ENCODE measurements around the gene PARN.
A peak's percentile ranks its signal among the peaks of the same experiment; 100 is the strongest.

Gene PARN

DNA sequence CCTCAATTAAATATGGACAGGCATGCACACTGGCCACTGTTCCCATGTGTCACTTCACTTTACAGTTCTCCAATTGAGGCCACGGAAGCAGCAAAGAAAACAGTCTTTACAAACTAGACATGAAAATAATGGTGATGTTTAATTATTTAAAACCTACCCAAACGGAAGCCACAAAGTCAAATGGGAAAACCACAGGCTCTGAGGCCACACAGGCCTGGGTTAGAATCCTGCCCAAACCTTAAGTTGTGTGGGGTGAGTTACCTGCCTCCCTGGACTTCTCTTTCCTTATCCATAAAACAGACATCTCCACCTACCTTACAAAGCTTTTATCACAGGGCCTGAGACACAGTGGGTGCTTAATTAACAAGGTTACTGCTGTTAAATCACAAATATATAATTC lies 137.4 kb downstream of the PARN start:
- Histone ChIP-seq H3K27ac (no peak overlapping the region), H3K4me1 (ENCODE audit: low read depth, poor library complexity, severe bottlenecking) (peaks cover 34% of the 10 kb centered on the region), H4K20me1 (ENCODE audit: insufficient read depth) (no peaks in the 10 kb centered on the region), H3K9ac (no peak overlapping the region), H3K4me2 (no peak overlapping the region), H3K36me3 (ENCODE audit: insufficient read depth) (no peaks in the 10 kb centered on the region), H2AFZ (ENCODE audit: low read depth) (no peak overlapping the region), H3K4me3 (IDR thresholded peaks at IDR 0.05; ENCODE audit: insufficient read depth, low read depth, low read length) (no peak overlapping the region), H3K79me2 (ENCODE audit: insufficient read depth, low read depth) (no peaks in the 10 kb centered on the region), H3K27me3 (ENCODE audit: insufficient read depth, low read depth) (no peaks in the 10 kb centered on the region)
- TF ChIP-seq CTCF (conservative IDR thresholded peaks at IDR 0.05; ENCODE audit: low read depth, low read length), result no peak

- peaks cover 34% of the 10 kb centered on the region for H3K4me1 ChIP-seq (ENCODE audit: low read depth, poor library complexity, severe bottlenecking)
- no peak overlapping the region for H2AFZ ChIP-seq (ENCODE audit: low read depth)
- H3K4me3 ChIP-seq (IDR thresholded peaks at IDR 0.05; ENCODE audit: insufficient read depth, low read depth, low read length), result no peak overlapping the region
- no peak overlapping the region for H3K4me2 ChIP-seq
- no peaks in the 10 kb centered on the region for H4K20me1 ChIP-seq (ENCODE audit: insufficient read depth)
- no peak overlapping the region for H3K9ac ChIP-seq
- no peak overlapping the region for H3K27ac ChIP-seq
- no peaks in the 10 kb centered on the region for H3K79me2 ChIP-seq (ENCODE audit: insufficient read depth, low read depth)
- H3K36me3 ChIP-seq (ENCODE audit: insufficient read depth), result no peaks in the 10 kb centered on the region
- H3K27me3 ChIP-seq (ENCODE audit: insufficient read depth, low read depth), result no peaks in the 10 kb centered on the region
- no peak for TF ChIP-seq CTCF (conservative IDR thresholded peaks at IDR 0.05; ENCODE audit: low read depth, low read length)
Measured at GRCh38 chr16:14491861-14492529, 138.1 kb downstream of the PARN start.

DNA sequence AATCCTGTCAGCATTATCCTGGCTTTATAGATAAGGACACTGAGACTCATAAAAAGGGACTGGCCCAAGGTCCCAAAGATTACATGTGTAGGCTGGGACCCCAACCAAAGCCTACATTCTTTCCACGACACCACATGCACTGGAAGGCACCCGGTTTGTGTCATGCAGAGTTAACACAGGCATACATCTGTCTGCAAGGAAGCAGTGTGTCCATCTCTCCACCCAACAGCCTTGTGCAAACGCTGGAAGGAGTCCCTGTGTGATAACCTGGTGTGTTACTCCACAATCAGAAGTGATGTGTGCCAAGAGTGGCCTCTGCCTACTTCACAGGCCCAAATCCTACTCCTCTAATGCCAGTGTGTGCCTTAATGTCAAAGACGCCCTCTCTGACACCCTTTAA lies 139.8 kb downstream of the PARN start:
- Histone ChIP-seq H3K4me1 (ENCODE audit: low read depth, poor library complexity, severe bottlenecking) (peaks cover 31% of the 10 kb centered on the region), H3K4me3 (IDR thresholded peaks at IDR 0.05; ENCODE audit: insufficient read depth, low read depth, low read length) (no peak overlapping the region), H3K27ac (no peak overlapping the region), H3K4me2 (no peak overlapping the region), H3K36me3 (ENCODE audit: insufficient read depth) (no peaks in the 10 kb centered on the region), H3K79me2 (ENCODE audit: insufficient read depth, low read depth) (no peaks in the 10 kb centered on the region), H2AFZ (ENCODE audit: low read depth) (no peak overlapping the region), H4K20me1 (ENCODE audit: insufficient read depth) (no peaks in the 10 kb centered on the region), H3K9ac (no peak overlapping the region), H3K27me3 (ENCODE audit: insufficient read depth, low read depth) (no peaks in the 10 kb centered on the region)
- no peak for TF ChIP-seq CTCF (conservative IDR thresholded peaks at IDR 0.05; ENCODE audit: low read depth, low read length)

DNA sequence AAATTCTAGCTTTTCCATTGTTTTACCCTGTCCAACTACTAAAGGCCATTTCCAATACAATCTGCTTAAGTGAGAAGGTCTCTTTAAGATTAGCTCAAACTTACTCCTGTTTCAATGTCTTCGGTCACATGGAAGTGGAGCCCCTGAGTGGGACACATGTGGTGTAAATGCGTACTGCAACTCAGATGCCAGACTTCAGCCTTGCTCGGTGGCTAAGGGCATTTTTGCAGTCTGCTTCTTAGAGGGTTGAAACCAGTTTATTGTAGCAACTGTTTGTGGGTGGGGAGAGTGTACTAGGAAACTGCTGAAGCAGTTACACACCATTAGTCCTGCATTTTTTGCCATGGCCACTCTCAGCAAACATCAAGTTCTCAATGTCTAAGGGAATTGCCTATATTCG lies 140.6 kb downstream of the PARN start:
- no peaks in the 10 kb centered on the region for H3K79me2 ChIP-seq (ENCODE audit: insufficient read depth, low read depth)
- H3K27me3 ChIP-seq (ENCODE audit: insufficient read depth, low read depth), result no peaks in the 10 kb centered on the region
- H3K9ac ChIP-seq, result no peak overlapping the region
- 0 out of 2 replicates have a peak, but pooled peaks have one; percentile 27 for TF ChIP-seq CTCF (conservative IDR thresholded peaks at IDR 0.05; ENCODE audit: low read depth, low read length)
- no peaks in the 10 kb centered on the region for H3K36me3 ChIP-seq (ENCODE audit: insufficient read depth)
- H3K4me1 ChIP-seq (ENCODE audit: low read depth, poor library complexity, severe bottlenecking), result peaks cover 31% of the 10 kb centered on the region
- no peaks in the 10 kb centered on the region for H4K20me1 ChIP-seq (ENCODE audit: insufficient read depth)
- no peak overlapping the region for H3K4me2 ChIP-seq
- H2AFZ ChIP-seq (ENCODE audit: low read depth), result no peak overlapping the region
- no peak overlapping the region for H3K27ac ChIP-seq
- no peak overlapping the region for H3K4me3 ChIP-seq (IDR thresholded peaks at IDR 0.05; ENCODE audit: insufficient read depth, low read depth, low read length)

Measured in KMS-11 (cell line).